ENCODE data around the gene DTX4. TPM values are rescaled to one million over a fixed set of nuclear protein-coding genes. Genes with fewer than 3 reads are reported as not detected.

DTX4 gene
- total RNA-seq, 1 donor from 2014 or later = 24.2 TPM

DNA sequence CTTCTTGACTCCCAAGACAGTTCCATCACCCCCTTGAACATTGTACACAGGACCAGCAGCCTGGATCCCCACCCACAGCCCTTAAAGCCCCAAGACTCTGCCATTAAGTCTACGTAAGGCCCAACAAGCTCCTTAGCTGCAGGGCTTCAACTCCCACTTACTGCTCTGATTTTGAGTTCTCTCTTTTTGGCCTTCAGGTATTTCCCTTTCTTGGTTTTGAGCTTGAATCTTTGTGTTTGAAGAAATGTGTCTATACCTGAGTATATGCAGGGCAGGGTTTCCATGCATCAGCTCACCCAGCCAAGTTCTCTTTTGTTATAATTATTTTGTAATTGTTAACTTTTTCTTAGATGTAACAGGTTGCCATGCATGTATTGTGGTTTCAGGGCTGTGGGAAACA lies 51.2 kb downstream of the DTX4 start:
- TF ChIP-seq CTCF (IDR thresholded peaks at IDR 0.05) = no peak
- Mint-ChIP-seq H3K4me1 (peaks cover 71% of the 10 kb centered on the region), H3K36me3 (ENCODE audit: low read depth) (no peaks in the 10 kb centered on the region), H3K4me3 (peak overlapping the region; percentile 55), H3K9me3 (no peaks in the 10 kb centered on the region), H3K27ac (peak overlapping the region; percentile 81), H3K27me3 (no peaks in the 10 kb centered on the region)
- intact Hi-C loops (cut with micrococcal nuclease) = loop anchor here (2.0 kb wide), 1 partner anchor 14 kb away; no protein-coding TSS in a partner anchor
- ATAC-seq (ENCODE audit: low read depth) = peak; percentile 18
- ChIA-PET CTCF (interaction anchor here (1.1 to 3.8 kb wide), 7 partner anchors 10 to 206 kb away, joined by 3 to 22 read pairs (median 6); partner anchors contain the start of genes DTX4 and MPEG1), POLR2A (interaction anchor here (1.1 to 5.2 kb wide), 12 partner anchors 12 to 65 kb away, joined by 3 to 67 read pairs (median 5); partner anchors contain the start of genes DTX4 and MPEG1)
- no peak for DNase-seq

- DNase-seq (no peak), ATAC-seq (ENCODE audit: low read depth) (no peak)
- Mint-ChIP-seq H3K36me3 (ENCODE audit: low read depth) (no peaks in the 10 kb centered on the region), H3K27ac (peak overlapping the region; percentile 81), H3K9me3 (no peaks in the 10 kb centered on the region), H3K27me3 (no peaks in the 10 kb centered on the region), H3K4me3 (peak overlapping the region; percentile 39), H3K4me1 (peaks cover 67% of the 10 kb centered on the region)
- intact Hi-C loops (cut with micrococcal nuclease) = loop anchor here (2.0 kb wide), 1 partner anchor 15 kb away; no protein-coding TSS in a partner anchor
- CTCF ChIA-PET = interaction anchor here (1.5 to 3.8 kb wide), 4 partner anchors 39 to 206 kb away, joined by 3 to 22 read pairs (median 12); partner anchors contain the start of gene DTX4
- POLR2A ChIA-PET = interaction anchor here (1.1 to 5.2 kb wide), 11 partner anchors 12 to 65 kb away, joined by 3 to 67 read pairs (median 4); partner anchors contain the start of genes DTX4 and MPEG1
- TF ChIP-seq CTCF (IDR thresholded peaks at IDR 0.05) = no peak
These were observed 51.7 kb downstream of the DTX4 start for GRCh38 chr11:59223611-59224010.

GRCh38 chr11:59224351-59224928 lies 52.5 kb downstream of the DTX4 start:
- Mint-ChIP-seq H3K4me3 (peak overlapping the region; percentile 16), H3K27ac (peak overlapping the region; percentile 81), H3K27me3 (no peaks in the 10 kb centered on the region), H3K36me3 (ENCODE audit: low read depth) (no peaks in the 10 kb centered on the region), H3K4me1 (peaks cover 59% of the 10 kb centered on the region), H3K9me3 (no peaks in the 10 kb centered on the region)
- ATAC-seq (ENCODE audit: low read depth) = peak; percentile 65
- ChIA-PET POLR2A (interaction anchor here (1.4 to 5.2 kb wide), 5 partner anchors 13 to 53 kb away, joined by 4 to 67 read pairs (median 10); partner anchors contain the start of genes DTX4 and MPEG1), CTCF (interaction anchor here (2.1 to 3.8 kb wide), 2 partner anchors 43 to 53 kb away, joined by 6 to 22 read pairs; partner anchors contain the start of gene DTX4)
- no peak for DNase-seq
- TF ChIP-seq CTCF (IDR thresholded peaks at IDR 0.05) = no peak
- intact Hi-C loops (cut with micrococcal nuclease) = no loop called here

DNA sequence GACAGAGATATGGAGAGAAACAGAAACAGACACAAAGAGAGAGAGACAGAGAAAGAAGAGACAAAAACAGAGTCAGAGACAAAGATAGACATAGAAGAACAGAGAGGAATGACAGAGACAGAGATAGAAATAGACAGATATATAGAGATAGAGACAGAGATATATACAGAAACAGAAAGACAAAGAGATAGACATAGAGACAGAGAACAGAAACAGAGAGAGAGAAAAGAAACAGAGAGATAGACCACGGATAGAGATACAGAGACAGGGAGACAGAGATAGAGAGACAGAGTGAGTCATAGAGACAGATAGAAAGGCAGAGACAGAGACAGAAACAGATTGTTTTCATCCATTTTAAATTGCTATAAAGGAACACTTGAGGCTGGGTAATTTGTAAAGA lies 53.1 kb downstream of the DTX4 start:
- no peaks in the 10 kb centered on the region for H3K9me3 Mint-ChIP-seq
- intact Hi-C loops (cut with micrococcal nuclease) = no loop called here
- H3K4me1 Mint-ChIP-seq = peaks cover 53% of the 10 kb centered on the region
- H3K27me3 Mint-ChIP-seq = no peaks in the 10 kb centered on the region
- CTCF ChIA-PET = no interaction called here
- ATAC-seq (ENCODE audit: low read depth) (no peak), DNase-seq (no peak)
- H3K36me3 Mint-ChIP-seq (ENCODE audit: low read depth) = no peaks in the 10 kb centered on the region
- POLR2A ChIA-PET = interaction anchor here (4.9 to 5.2 kb wide), 2 partner anchors 13 to 47 kb away, joined by 35 to 67 read pairs; partner anchors contain the start of gene MPEG1
- H3K27ac Mint-ChIP-seq = peak overlapping the region; percentile 81
- no peak overlapping the region for H3K4me3 Mint-ChIP-seq
- no peak for TF ChIP-seq CTCF (IDR thresholded peaks at IDR 0.05)

GRCh38 chr11:59226396-59226795 lies 54.5 kb downstream of the DTX4 start:
- POLR2A ChIA-PET = no interaction called here
- no peak for TF ChIP-seq CTCF (IDR thresholded peaks at IDR 0.05)

More at GRCh38 chr11:59226396-59226795, 54.5 kb downstream of the DTX4 start:
- DNase-seq (no peak), ATAC-seq (ENCODE audit: low read depth) (no peak)
- no peak overlapping the region for H3K4me3 Mint-ChIP-seq
- H3K27me3 Mint-ChIP-seq = no peaks in the 10 kb centered on the region
- CTCF ChIA-PET = no interaction called here
- no peak overlapping the region for H3K27ac Mint-ChIP-seq
- peaks cover 39% of the 10 kb centered on the region for H3K4me1 Mint-ChIP-seq
- peaks cover 2% of the 10 kb centered on the region for H3K36me3 Mint-ChIP-seq (ENCODE audit: low read depth)
- intact Hi-C loops (cut with micrococcal nuclease) = no loop called here
- peaks cover 6% of the 10 kb centered on the region for H3K9me3 Mint-ChIP-seq
